Body of pancreas (tissue), 4 donors: ENCODE data around the gene PSORS1C1.

ENCODE experiments used
- CTCF ChIP-seq, 7 experiments: fragments of 450-650 bp in 4 of 7; fragments of 200-600 bp in 3 of 7; sonication (generic) in 3 of 7; IDR thresholded peaks; one replicate each; pipeline ENCODE4 v1.5.1; 2016 to 2019; ENCODE audit warnings: antibody characterized with exemption in 7 of 7
- POLR2A ChIP-seq, 3 donors: fragments of 450-650 bp; IDR thresholded peaks; one replicate each; pipeline ENCODE4 v1.6.1; 2016; ENCODE audit warnings: antibody characterized with exemption in 3 of 3, mild to moderate bottlenecking in 2 of 3

GRCh38 chr6:31178143-31179041 lies 63.8 kb downstream of the PSORS1C1 start:
- TF ChIP-seq CTCF (IDR thresholded peaks at IDR 0.05), result no peak
- no peak for TF ChIP-seq POLR2A (IDR thresholded peaks at IDR 0.05)
